GM21786 (cell line): ENCODE results near the gene RNF133.

ENCODE experiments used
- ATAC-seq: cut with Tn5 transposase; IDR thresholded peaks from one replicate; pipeline ENCODE4 v1.9.1; 2021; ENCODE audit not compliant: unreplicated experiment

The RNF133 gene

GRCh38 chr7:122699017-122699416 is at the start of gene RNF133:
TSS of gene RNF133 (minus strand) at chr7:122699117. CDS start at chr7:122698918, 199 bp downstream.
- no peak for ATAC-seq

DNA sequence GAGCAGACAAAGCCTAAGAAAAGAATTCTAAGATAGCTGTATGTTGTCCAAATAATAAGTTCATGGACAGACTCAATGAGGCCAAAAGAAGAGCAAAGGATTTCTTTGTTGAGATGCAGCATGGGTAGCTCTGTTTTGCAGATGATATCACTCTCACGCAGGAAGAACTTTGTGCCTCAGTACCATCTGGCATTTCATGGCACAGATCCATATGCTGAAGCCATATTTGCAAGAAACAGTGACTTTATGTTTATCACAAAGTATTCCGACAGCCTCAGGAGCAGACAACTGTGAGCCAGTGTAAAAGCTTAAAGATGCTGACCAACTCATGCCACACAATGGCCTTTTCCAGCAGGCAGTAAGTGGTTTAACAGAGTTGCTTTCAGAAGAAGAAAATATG is 49.3 kb upstream of the RNF133 start:
- ATAC-seq = no peak

- no peak for ATAC-seq
These were observed 48.0 kb upstream of the RNF133 start for GRCh38 chr7:122746948-122747347.

DNA sequence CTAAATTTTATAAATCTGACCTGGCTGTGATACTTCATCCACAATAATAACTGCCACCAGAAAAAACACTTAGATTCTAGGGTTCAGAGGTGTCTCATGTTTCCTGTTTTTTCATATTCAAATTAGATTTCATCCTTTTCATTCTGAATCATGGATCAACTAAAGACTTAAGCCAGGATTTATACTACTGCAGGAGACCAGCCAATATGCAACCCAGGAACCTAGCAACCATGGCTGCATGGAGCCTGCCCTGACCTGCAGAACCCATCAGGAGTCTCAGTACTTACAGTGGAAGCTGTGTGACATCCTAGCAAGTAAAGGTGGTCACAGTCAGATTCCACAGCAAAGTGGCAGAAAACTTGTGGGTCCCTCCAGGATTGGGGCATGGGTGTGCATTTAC is 44.3 kb upstream of the RNF133 start:
- ATAC-seq = no peak

DNA sequence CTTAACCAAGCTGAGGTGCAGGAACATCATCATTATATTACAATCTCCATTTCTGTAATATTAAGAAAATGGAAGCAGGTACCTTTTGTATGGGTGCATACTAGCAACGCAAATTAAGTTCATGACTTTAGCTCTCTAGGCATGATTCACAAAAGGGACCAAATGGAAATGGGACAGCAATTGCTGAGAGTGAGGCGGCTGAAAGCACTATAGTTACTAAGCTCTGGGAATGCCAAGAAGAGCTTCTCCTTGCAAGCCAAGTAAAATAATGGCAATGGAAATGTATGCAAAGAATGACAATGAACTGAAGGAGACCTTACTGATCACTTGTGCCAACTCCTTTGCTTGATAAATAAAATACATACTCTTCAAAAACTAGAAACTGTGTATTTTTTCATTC is 40.0 kb upstream of the RNF133 start:
- no peak for ATAC-seq

DNA sequence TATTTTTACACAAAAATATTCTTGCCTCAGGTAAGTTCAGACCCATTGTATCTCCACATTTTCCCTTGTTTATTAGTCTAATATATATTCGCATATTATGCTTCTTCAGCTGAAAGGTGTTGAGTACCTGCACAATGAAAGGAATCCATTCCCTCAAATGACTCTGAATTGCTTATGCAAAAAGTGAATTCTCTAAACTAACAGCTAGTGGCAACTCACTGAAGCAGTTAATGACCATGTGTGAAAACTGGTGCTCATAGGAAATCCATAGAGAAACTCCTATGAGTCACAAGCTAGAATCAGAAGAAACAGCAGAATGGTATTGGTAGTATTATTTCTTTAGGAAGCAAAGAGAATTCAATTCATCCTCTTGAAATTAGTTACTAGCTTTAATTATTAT is 37.3 kb upstream of the RNF133 start:
- no peak for ATAC-seq

DNA sequence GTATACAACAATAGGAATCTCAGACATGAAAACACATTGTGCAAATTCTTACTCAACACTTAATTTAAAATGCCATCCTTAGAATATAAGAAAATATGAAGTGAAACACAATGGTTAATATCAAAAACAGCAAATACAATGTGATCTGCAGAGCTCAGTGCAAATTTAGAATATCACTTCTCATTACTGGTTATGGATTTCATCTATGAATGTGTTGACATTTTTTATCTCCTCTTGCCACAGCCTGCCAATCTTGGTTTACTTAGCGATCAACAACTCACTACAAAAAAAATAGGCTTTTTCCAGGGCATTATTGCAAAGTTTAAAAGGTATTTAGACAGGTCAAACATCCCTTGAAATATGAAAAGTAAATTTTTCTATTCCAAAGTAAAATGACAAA is 28.8 kb upstream of the RNF133 start:
- no peak for ATAC-seq

GRCh38 chr7:122727354-122727753 is 28.4 kb upstream of the RNF133 start:
- no peak for ATAC-seq

DNA sequence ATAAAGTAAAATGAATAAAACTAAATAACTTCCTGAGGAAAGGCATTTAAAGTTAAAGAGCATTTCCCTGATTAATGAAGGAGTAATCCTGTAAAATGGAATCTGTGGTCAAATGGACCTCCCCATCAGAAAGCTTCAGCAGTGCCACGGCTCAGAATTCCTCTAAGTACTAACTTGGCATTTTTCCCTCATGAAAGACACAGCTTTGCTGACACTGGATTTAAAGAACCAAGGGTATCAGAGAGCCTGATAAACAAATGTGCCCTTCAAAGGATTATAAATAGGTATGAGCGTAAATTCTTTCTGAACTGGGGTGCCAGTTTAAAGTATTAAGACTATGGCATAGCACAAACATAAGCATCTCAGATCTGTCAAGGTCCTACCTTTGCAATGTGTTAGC is 28.0 kb upstream of the RNF133 start:
- ATAC-seq = no peak

DNA sequence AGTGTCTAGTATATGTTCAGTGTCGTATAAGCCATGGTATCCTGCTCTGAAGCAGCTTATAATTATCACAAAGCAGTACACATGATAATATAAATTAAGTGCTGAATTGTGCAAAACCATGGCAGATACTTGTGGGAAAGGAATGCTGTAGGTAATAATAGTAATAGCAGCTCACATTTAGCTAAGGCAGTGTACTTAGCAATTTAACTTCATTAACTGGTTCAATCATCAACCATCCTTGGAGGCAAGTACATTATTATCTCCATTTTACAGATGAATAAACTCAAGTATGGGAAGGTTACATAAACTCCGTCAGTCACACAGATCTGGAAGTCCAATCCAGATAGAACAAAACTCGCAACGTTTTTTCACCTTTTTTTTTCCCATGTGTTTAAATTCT is 25.4 kb upstream of the RNF133 start:
- ATAC-seq = no peak

GRCh38 chr7:122719010-122719578 is 20.2 kb upstream of the RNF133 start:
- ATAC-seq = no peak

GRCh38 chr7:122717356-122718089 is 18.6 kb upstream of the RNF133 start:
- no peak for ATAC-seq

DNA sequence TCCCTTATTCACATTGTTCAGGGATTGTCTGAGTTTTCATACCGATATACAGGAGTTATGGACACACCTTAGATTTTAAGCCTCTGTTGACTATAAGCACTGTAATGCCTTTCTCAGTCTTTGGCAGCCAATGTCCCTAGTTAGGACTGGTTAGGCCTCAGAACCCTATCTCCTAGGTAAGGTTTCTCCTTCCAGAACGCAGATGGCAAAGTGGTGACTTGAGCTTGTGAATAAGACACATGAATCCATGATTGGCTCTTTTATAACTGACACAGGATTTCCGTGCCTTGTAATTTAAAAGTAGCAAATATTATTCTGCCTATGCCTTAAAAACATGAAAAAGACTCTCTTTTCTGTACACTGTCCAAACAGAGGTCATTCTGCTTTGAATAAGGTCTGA is 16.3 kb upstream of the RNF133 start:
- ATAC-seq = no peak

GRCh38 chr7:122710916-122711315 is 12.0 kb upstream of the RNF133 start:
- ATAC-seq = no peak

DNA sequence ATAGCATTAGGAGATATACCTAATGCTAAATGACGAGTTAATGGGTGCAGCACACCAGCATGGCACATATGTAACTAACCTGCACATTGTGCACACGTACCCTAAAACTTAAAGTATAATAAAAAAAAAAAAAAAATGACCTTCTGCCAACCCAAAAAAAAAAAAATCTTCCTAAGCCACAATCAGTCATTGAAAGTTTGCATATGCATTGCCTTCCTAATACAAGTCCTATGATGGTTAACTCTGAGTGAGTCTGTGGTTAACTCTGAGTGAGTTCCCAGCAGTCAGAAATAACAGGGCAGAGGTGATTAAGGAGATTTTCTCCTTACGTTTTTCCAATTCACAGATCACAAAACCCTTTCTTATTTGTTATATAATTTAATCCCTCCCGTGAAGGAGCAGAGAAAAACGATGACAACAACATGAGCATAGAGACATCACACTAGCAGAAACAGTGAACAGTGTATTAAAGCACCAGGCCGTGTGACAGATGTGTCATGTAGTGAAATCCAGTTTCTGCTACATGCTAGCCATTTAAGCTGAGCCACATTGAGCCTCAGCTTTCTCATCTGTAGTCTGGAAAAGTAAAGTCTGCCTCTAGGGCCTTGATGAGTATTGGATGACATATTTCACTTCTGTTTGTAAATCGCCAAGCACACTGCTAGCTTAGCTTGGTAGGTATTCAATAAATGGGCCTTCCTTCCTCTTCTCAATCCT is 11.2 kb upstream of the RNF133 start:
- no peak for ATAC-seq

- no peak for ATAC-seq
These were observed 7.9 kb upstream of the RNF133 start for GRCh38 chr7:122706836-122707235.

- ATAC-seq = no peak
These were observed 4.1 kb upstream of the RNF133 start, which contains the start of gene RNF148 for GRCh38 chr7:122702872-122703510. TSS of gene RNF148 (minus strand) at chr7:122702922. CDS start at chr7:122702750, 172 bp downstream.

- no peak for ATAC-seq
These were observed 3.1 kb downstream of the RNF133 start for GRCh38 chr7:122695816-122696215.

DNA sequence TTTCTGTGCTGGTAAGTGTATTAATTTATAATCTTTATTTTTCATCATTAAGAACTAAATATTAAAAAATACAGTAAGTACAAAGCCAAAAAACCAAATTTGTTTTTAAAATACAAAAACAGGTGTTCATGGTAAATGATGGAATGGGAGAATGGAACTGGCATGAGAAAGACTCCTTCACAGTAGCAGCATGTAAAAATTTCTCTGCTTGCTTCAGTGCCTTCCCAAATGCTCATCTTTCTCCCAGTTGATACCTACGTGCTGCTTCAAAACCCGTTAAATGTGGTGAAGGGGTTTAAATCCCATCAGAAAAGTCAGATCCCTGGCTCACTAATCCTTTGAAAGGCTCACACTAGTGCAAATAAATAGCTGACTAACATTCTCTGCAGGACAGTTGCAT is 4.2 kb downstream of the RNF133 start:
- ATAC-seq = no peak

DNA sequence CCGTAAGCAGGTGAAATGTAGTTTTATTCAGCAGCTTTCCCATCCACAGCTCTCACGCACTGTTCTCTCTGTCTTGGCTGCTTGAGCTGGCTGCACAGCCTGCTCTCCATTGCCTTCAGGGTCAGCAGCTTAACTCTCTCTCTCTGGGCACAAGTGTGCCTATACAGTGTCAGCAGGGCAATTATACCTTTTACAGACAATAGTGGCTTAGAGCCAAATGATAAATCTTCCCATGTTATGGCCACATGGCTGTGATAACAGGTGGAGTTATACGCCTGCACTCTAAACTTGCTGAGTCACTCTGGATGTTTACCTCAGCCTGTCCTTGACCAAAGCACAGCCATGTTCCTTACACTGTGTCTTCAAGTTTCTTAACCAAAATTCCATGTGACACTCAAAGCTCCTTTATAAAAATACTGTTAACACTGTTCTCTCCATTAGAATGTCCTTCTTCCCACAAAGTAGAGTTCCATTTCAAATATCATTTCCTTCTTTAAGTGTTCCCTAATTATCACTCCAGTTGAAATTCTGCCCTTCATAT is 6.1 kb downstream of the RNF133 start:
- no peak for ATAC-seq

DNA sequence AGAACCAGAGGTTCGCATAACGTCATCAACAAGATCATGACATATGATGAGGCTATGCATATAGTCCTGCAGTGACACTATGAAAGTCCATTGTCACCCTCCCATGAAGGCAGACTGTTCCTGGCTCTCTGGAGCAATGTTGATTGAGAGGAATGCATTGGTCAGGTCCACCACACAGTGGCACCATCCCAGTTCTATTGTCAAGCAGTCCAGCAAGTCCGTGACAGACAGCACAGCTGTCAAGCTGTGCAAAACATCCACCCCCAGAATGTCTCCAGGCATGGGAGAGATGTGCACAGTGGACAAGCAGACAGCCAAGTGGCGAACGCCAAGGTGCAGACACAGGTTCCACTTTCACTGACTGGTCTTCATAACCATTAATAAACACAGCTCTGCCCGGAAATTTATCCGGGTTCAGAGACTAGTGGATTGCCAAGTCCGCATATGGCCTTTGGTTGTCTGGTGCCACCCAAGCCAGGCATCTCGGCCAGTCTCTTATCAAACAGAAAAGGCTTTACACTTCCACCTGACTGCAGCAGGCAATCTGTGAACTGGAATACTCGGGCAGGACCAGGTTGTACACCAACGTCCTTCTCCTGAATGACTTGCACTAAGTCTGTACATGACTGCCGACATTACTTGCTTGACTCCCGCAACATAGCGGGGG is 7.2 kb downstream of the RNF133 start:
- no peak for ATAC-seq
